OCI-LY7 (cell line): ENCODE results near the gene NCK2. TPM values are rescaled to one million over a fixed set of nuclear protein-coding genes. Genes with fewer than 3 reads are reported as not detected.

Experiments used
- BruUV-seq: library from RNA; stranded (reverse); fragments of 400-500 nt; replicated peaks from 2 replicates; lab custom pipeline; 2021; lab: Mats Ljungman, UMichigan
- CTCF ChIA-PET: fragments of 300-600 bp; sonication (Branson Sonifier 250); formaldehyde crosslinking; loops from one replicate; lab custom pipeline; 2022; ENCODE audit warnings: antibody characterized with exemption; ENCODE audit not compliant: unreplicated experiment; lab: Charles Lee
- POLR2A ChIA-PET: fragments of 300-600 bp; sonication (Branson Sonifier 250); formaldehyde crosslinking; loops from one replicate; lab custom pipeline; 2022; ENCODE audit warnings: antibody characterized with exemption; lab: Charles Lee
- DNase-seq: peaks from one replicate; pipeline ENCODE4 v3.0.0-alpha.2; 2015; ENCODE audit warnings: low spot score
- H2AFZ ChIP-seq: fragments of 200-600 bp; sonication (generic), shearing (Covaris generic); 2 replicates; pipeline ENCODE4 v1.6.1; 2014; ENCODE audit warnings: mild to moderate bottlenecking, antibody characterized with exemption, low read length, moderate library complexity
- H3K27ac ChIP-seq: fragments of 200-600 bp; sonication (generic); 2 replicates; pipeline ENCODE4 v1.5.1; 2014; ENCODE audit warnings: mixed run types, low read depth, mild to moderate bottlenecking, moderate library complexity, low read length, inconsistent platforms; ENCODE audit not compliant: poor library complexity, severe bottlenecking
- H3K36me3 ChIP-seq: fragments of 200-600 bp; sonication (generic); 2 replicates; pipeline ENCODE4 v1.6.1; 2014; ENCODE audit warnings: mild to moderate bottlenecking, antibody characterized with exemption, low read length, moderate library complexity, mixed read lengths; ENCODE audit not compliant: insufficient read depth
- H3K4me1 ChIP-seq: fragments of 200-600 bp; sonication (generic); 2 replicates; pipeline ENCODE4 v1.5.1; 2014; ENCODE audit warnings: mild to moderate bottlenecking, low read length; ENCODE audit not compliant: insufficient read depth, poor library complexity, severe bottlenecking
- H3K4me2 ChIP-seq: fragments of 200-600 bp; sonication (generic); 2 replicates; pipeline ENCODE4 v1.6.1; 2014; ENCODE audit warnings: mild to moderate bottlenecking, low read length
- H3K4me3 ChIP-seq: fragments of 200-600 bp; sonication (generic); 2 replicates; pipeline ENCODE4 v1.5.1; 2014; ENCODE audit warnings: mild to moderate bottlenecking, low read depth, low read length; ENCODE audit not compliant: poor library complexity, severe bottlenecking
- H3K79me2 ChIP-seq: fragments of 200-600 bp; sonication (generic); 2 replicates; pipeline ENCODE4 v1.6.1; 2016; ENCODE audit warnings: low read depth, mild to moderate bottlenecking, low read length, moderate library complexity, mixed read lengths; ENCODE audit not compliant: insufficient read depth
- H3K9me2 ChIP-seq: fragments of 200-600 bp; sonication (generic); 2 replicates; pipeline ENCODE4 v1.6.1; 2016; ENCODE audit warnings: mild to moderate bottlenecking, low read length, mixed read lengths; ENCODE audit not compliant: insufficient read depth
- H3K9me3 ChIP-seq: fragments of 200-600 bp; sonication (generic); 2 replicates; pipeline ENCODE4 v1.6.1; 2014; ENCODE audit warnings: mild to moderate bottlenecking, mixed run types, low read length, mixed read lengths
- H4K20me1 ChIP-seq: fragments of 200-600 bp; sonication (generic); 2 replicates; pipeline ENCODE4 v1.6.1; 2014; ENCODE audit warnings: mild to moderate bottlenecking, antibody characterized with exemption, low read length, moderate library complexity, mixed read lengths; ENCODE audit not compliant: insufficient read depth
- CTCF ChIP-seq: fragments of 200-600 bp; sonication (generic); conservative IDR thresholded peaks from 2 replicates; pipeline ENCODE4 v1.5.1; 2014; ENCODE audit warnings: mild to moderate bottlenecking, antibody characterized with exemption, low read length, moderate library complexity, mixed read lengths
- EZH2phosphoT487 ChIP-seq: fragments of 200-600 bp; sonication (generic); IDR thresholded peaks from 2 replicates; pipeline ENCODE4 v1.6.1; 2018; ENCODE audit warnings: low read depth, borderline replicate concordance, mild to moderate bottlenecking, mixed run types, antibody characterized with exemption, low read length, moderate library complexity, mixed read lengths
- intact Hi-C: fragments of 100-400 bp; cut with micrococcal nuclease; formaldehyde crosslinking; loops from one replicate; pipeline ENCODE4 v1.10.0; 2022; ENCODE audit not compliant: unreplicated experiment
- total RNA-seq, 2 experiments: library from RNA; depleted of rRNA in 1 of 2; stranded (reverse); fragments of >200 nt in 1 of 2; shearing (Covaris generic) in 1 of 2; gene quantifications; 2 replicates each; pipeline ENCODE4 v1.2.3, GENCODE V29; 2014 to 2022

Gene NCK2
- total RNA-seq, 2 experiments from 2014 or later, result 23.4 to 34.2 TPM

GRCh38 chr2:105712981-105713596, 31.6 kb upstream of the NCK2 start:
- BruUV-seq, result no TSS peak
- Histone ChIP-seq H3K4me2 (no peak overlapping the region), H3K9me3 (no peaks in the 10 kb centered on the region), H3K27ac (no peak overlapping the region), H3K4me1 (no peaks in the 10 kb centered on the region), H3K36me3 (no peaks in the 10 kb centered on the region), H3K9me2 (no peaks in the 10 kb centered on the region), H3K79me2 (no peaks in the 10 kb centered on the region), H2AFZ (no peak overlapping the region), H4K20me1 (no peaks in the 10 kb centered on the region), H3K4me3 (no peak overlapping the region)
- intact Hi-C loops, result no loop called here
- ChIA-PET POLR2A (interaction anchor here (0.6 to 1.2 kb wide), 3 partner anchors 13 to 389 kb away, joined by 3 to 7 read pairs (median 3); no protein-coding TSS in a partner anchor), CTCF (interaction anchor here (0.6 kb wide), 1 partner anchor 200 kb away, joined by 3 read pairs; no protein-coding TSS in a partner anchor)
- TF ChIP-seq CTCF, result no peak
- no peak for TF ChIP-seq EZH2phosphoT487
- no peak for DNase-seq

- no peaks in the 10 kb centered on the region for H3K4me1 ChIP-seq
- no peaks in the 10 kb centered on the region for H3K79me2 ChIP-seq
- no peak overlapping the region for H2AFZ ChIP-seq
- TF ChIP-seq CTCF, result no peak
- no peak for TF ChIP-seq EZH2phosphoT487
- H3K27ac ChIP-seq, result no peak overlapping the region
- no peak overlapping the region for H3K4me2 ChIP-seq
- intact Hi-C loops, result no loop called here
- no TSS peak for BruUV-seq
- no peaks in the 10 kb centered on the region for H3K36me3 ChIP-seq
- ChIA-PET CTCF (no interaction called here), POLR2A (interaction anchor here (0.6 to 1.1 kb wide), 2 partner anchors 11 to 90 kb away, joined by 3 read pairs; no protein-coding TSS in a partner anchor)
- no peak overlapping the region for H3K4me3 ChIP-seq
- H4K20me1 ChIP-seq, result no peaks in the 10 kb centered on the region
- no peaks in the 10 kb centered on the region for H3K9me2 ChIP-seq
- no peaks in the 10 kb centered on the region for H3K9me3 ChIP-seq
- no peak for DNase-seq
Measured at GRCh38 chr2:105714141-105714540, 30.6 kb upstream of the NCK2 start.
